GM12878 (cell line): ENCODE measurements around the gene TIGD4. TPM values are rescaled to one million over a fixed set of nuclear protein-coding genes. Genes with fewer than 3 reads are reported as not detected.
A peak's percentile ranks its signal among the peaks of the same experiment; 100 is the strongest.

ENCODE experiments used
- ATAC-seq: fragments of 200-7000 bp; cut with Tn5 transposase; 3 replicates; pipeline ENCODE4 v1.9.1; 2020; ENCODE audit warnings: mild to moderate bottlenecking, moderate library complexity
- BruUV-seq: library from RNA; stranded (reverse); fragments of 400-500 nt; replicated peaks from 2 replicates; lab custom pipeline; 2021; lab: Mats Ljungman, UMichigan
- CTCF ChIA-PET: fragments of 300-600 bp; sonication (Branson Sonifier 250); formaldehyde crosslinking; extraction: SDS; loops from one replicate; lab custom pipeline; 2021; ENCODE audit warnings: inconsistent platforms; lab: Yijun Ruan, JAX
- POLR2A ChIA-PET: fragments of 350-600 bp; formaldehyde crosslinking; extraction: SDS; loops from one replicate; lab custom pipeline; 2021; ENCODE audit warnings: inconsistent platforms; lab: Charles Lee
- RAD21 ChIA-PET: fragments of 300-600 bp; sonication (Branson Sonifier 250); formaldehyde crosslinking; loops from one replicate; lab custom pipeline; 2023; ENCODE audit warnings: antibody characterized with exemption; ENCODE audit not compliant: unreplicated experiment; lab: Charles Lee
- SMC1A ChIA-PET: fragments of 300-600 bp; sonication (Branson Sonifier 250); formaldehyde crosslinking; loops from one replicate; lab custom pipeline; 2023; ENCODE audit not compliant: unreplicated experiment, uncharacterized antibody; lab: Charles Lee
- DNase-seq: peaks from one replicate; pipeline ENCODE4 v3.0.0-alpha.2; 2011; ENCODE audit warnings: low read depth, low spot score
- FAIRE-seq: peaks from 3 replicates; lab custom pipeline; 2011; peaks lifted over from hg19 to GRCh38; lab: Jason Lieb, UNC
- H2AFZ ChIP-seq: 2 replicates; pipeline ENCODE4 v1.6.0; 2011; ENCODE audit warnings: low read depth, low read length, control low read depth; ENCODE audit not compliant: control insufficient read depth
- H3K27ac ChIP-seq: 2 replicates; pipeline ENCODE4 v1.5.1; 2011; ENCODE audit warnings: control low read depth; ENCODE audit not compliant: control insufficient read depth, insufficient read depth
- H3K27me3 ChIP-seq, 2 experiments: replicated peaks in 1 of 2; 2 replicates each; pipeline versions ENCODE4 v1.6.0 to v1.6.1; 2011; ENCODE audit warnings: low read length in 1 of 2; ENCODE audit not compliant: control insufficient read depth in 2 of 2, insufficient read depth in 2 of 2
- H3K36me3 ChIP-seq, 2 experiments: 2 replicates each; pipeline ENCODE4 v1.5.1; 2011; ENCODE audit warnings: low read length in 1 of 2; ENCODE audit not compliant: control insufficient read depth in 2 of 2, insufficient read depth in 2 of 2
- H3K4me1 ChIP-seq: 2 replicates; pipeline ENCODE4 v1.6.1; 2011; ENCODE audit warnings: mild to moderate bottlenecking, low read length, moderate library complexity, mixed read lengths; ENCODE audit not compliant: control insufficient read depth, insufficient read depth
- H3K4me2 ChIP-seq: 2 replicates; pipeline ENCODE4 v1.6.0; 2011; ENCODE audit warnings: control low read depth; ENCODE audit not compliant: control insufficient read depth, insufficient read depth
- H3K4me3 ChIP-seq: fragments of 200-600 bp; sonication (generic); 2 replicates; pipeline ENCODE4 v1.5.1; 2016
- H3K79me2 ChIP-seq: 2 replicates; pipeline ENCODE4 v1.6.0; 2011; ENCODE audit warnings: low read length; ENCODE audit not compliant: control insufficient read depth, insufficient read depth
- H3K9ac ChIP-seq: 2 replicates; pipeline ENCODE4 v1.8.0; 2011; ENCODE audit warnings: low read length, control low read depth, mixed read lengths; ENCODE audit not compliant: control insufficient read depth, insufficient read depth
- H3K9me3 ChIP-seq: replicated peaks from 3 replicates; pipeline ENCODE4 v1.5.1; 2011; ENCODE audit warnings: mild to moderate bottlenecking, low read length; ENCODE audit not compliant: control insufficient read depth, insufficient read depth
- H4K20me1 ChIP-seq: 2 replicates; pipeline ENCODE4 v1.6.0; 2011; ENCODE audit not compliant: control insufficient read depth, insufficient read depth
- BRCA1 ChIP-seq: IDR thresholded peaks from 2 replicates; pipeline ENCODE4 v1.6.1; 2011; ENCODE audit warnings: low read depth, low read length, improper control_type of control experiment
- E2F4 ChIP-seq: IDR thresholded peaks from 2 replicates; pipeline ENCODE4 v1.6.1; 2012; ENCODE audit warnings: low read depth, low read length, improper control_type of control experiment
- MTA2 ChIP-seq: fragments of 450-650 bp; IDR thresholded peaks from 2 replicates; pipeline ENCODE4 v1.6.1; 2016; ENCODE audit warnings: low read depth, mild to moderate bottlenecking, moderate library complexity
- NKRF ChIP-seq: fragments of 450-650 bp; conservative IDR thresholded peaks from 2 replicates; pipeline ENCODE4 v1.6.1; 2017; ENCODE audit warnings: mild to moderate bottlenecking, moderate library complexity
- SMAD1 ChIP-seq: fragments of 450-650 bp; IDR thresholded peaks from 2 replicates; pipeline ENCODE4 v1.6.1; 2018; ENCODE audit warnings: mild to moderate bottlenecking, low read depth; ENCODE audit not compliant: partially characterized antibody
- SPI1 ChIP-seq: IDR thresholded peaks from 2 replicates; pipeline ENCODE4 v1.6.1; 2011; ENCODE audit warnings: low read depth, mild to moderate bottlenecking, low read length, moderate library complexity, borderline replicate concordance; ENCODE audit not compliant: insufficient read depth
- TAF1 ChIP-seq: IDR thresholded peaks from 2 replicates; pipeline ENCODE4 v1.6.1; 2011; ENCODE audit warnings: mild to moderate bottlenecking, low read depth, low read length, borderline replicate concordance
- WGBS: methylation state at CpG from one replicate; pipeline ENCODE4 v1.1.6; 2016; ENCODE audit warnings: low lambda C conversion rate; ENCODE audit not compliant: insufficient replicate concordance, insufficient coverage; ENCODE audit errors: missing lambda C conversion rate; 5-methylcytosine and 5-hydroxymethylcytosine counted together
- in situ Hi-C: fragments of 300-500 bp; cut with MboI; formaldehyde crosslinking; loops from 9 replicates; pipeline ENCODE4 v1.14.3; 2018; ENCODE audit warnings: mixed read lengths
- intact Hi-C: fragments of 100-400 bp; cut with micrococcal nuclease; formaldehyde crosslinking; loops from one replicate; pipeline ENCODE4 v1.14.2; 2022; ENCODE audit not compliant: unreplicated experiment
- polyA plus RNA-seq, 11 experiments: library from polyadenylated mRNA; depleted of rRNA in 4 of 11; unstranded in 6 of 11; stranded (reverse) in 5 of 11; fragments of >200 nt; fragmentation: Nextera tagmentation in 4 of 11; fragmentation: Illumina TruSeq in 1 of 11; extraction: Ambion mirVana in 4 of 11; extraction: Trizol in 1 of 11; gene quantifications; 1 replicate in 1 of 11; 2 replicates in 10 of 11; pipeline versions ENCODE4 v1.2.1 to v1.2.3, GENCODE V29; 2011 to 2016; ENCODE audit warnings: inconsistent platforms in 2 of 11, missing spikeins in 2 of 11, low read depth in 1 of 11
- total RNA-seq, 4 experiments: library from RNA; depleted of rRNA in 3 of 4; stranded (reverse); fragments of >200 nt in 3 of 4; fragmentation: Illumina TruSeq in 1 of 4; extraction: Trizol in 1 of 4; gene quantifications; 2 replicates each; pipeline versions ENCODE4 v1.2.1 to v1.2.3, GENCODE V29; 2013 to 2021

TIGD4 gene
- total and polyA plus RNA-seq, 10 of the 15 experiments (the other 5 are each of a cell fraction or from before 2014, with no cell fraction given), result 0.20 to 1.6 (median 0.48) TPM

GRCh38 chr4:152786627-152787026, 7.1 kb upstream of the TIGD4 start (continued):
- TF ChIP-seq MTA2 (no peak), NKRF (no peak), E2F4 (no peak), SMAD1 (no peak), BRCA1 (no peak)

- H2AFZ ChIP-seq, result no peak overlapping the region
- 66% methylated on average over 3 of the region's 3 CpGs for WGBS
Observed at GRCh38 chr4:152785639-152786615, 6.4 kb upstream of the TIGD4 start.

More at GRCh38 chr4:152785639-152786615, 6.4 kb upstream of the TIGD4 start:
- POLR2A ChIA-PET, result no interaction called here
- in situ Hi-C loops, result loop anchor here (25.0 kb wide), 1 partner anchor 1674 kb away; no protein-coding TSS in a partner anchor
- no peaks in the 10 kb centered on the region for H3K9me3 ChIP-seq
- CTCF ChIA-PET, result interaction anchor here (0.6 to 1.8 kb wide), 8 partner anchors 13 to 342 kb away, joined by 3 to 4 read pairs (median 3); no protein-coding TSS in a partner anchor
- H3K9ac ChIP-seq, result no peak overlapping the region
- H3K36me3 ChIP-seq, result no peaks in the 10 kb centered on the region; a peak in 1 of 4 replicates
- peaks cover 20% of the 10 kb centered on the region for H3K79me2 ChIP-seq
- peak; percentile 31 for FAIRE-seq
- BruUV-seq, result no TSS peak
- no peak for TF ChIP-seq TAF1
- peak; percentile 83 for TF ChIP-seq SPI1
- no peak for DNase-seq
- H3K27me3 ChIP-seq, result no peaks in the 10 kb centered on the region
- H3K4me1 ChIP-seq, result peaks cover 6% of the 10 kb centered on the region; the same call in 1 of the 2 replicates
- intact Hi-C loops, result no loop called here
- peak overlapping the region; percentile 11; the same call in 1 of the 2 replicates for H3K4me3 ChIP-seq
- H3K4me2 ChIP-seq, result peak overlapping the region; percentile 5; the same call in 1 of the 2 replicates
- peak; percentile 75 for ATAC-seq
- H3K27ac ChIP-seq, result no peak overlapping the region; the same call in 1 of the 2 replicates
- SMC1A ChIA-PET, result interaction anchor here (0.8 to 2.7 kb wide), 9 partner anchors 7 to 334 kb away, joined by 3 to 8 read pairs (median 4); partner anchors contain the start of gene TIGD4
- no peaks in the 10 kb centered on the region for H4K20me1 ChIP-seq
- RAD21 ChIA-PET, result interaction anchor here (0.7 to 1.5 kb wide), 4 partner anchors 143 to 392 kb away, joined by 3 to 4 read pairs (median 4); no protein-coding TSS in a partner anchor
